ENCODE data around the gene MEX3D. TPM values are rescaled to one million over a fixed set of nuclear protein-coding genes. Genes with fewer than 3 reads are reported as not detected.

MEX3D gene
- 10 to 100 TPM; 11.6 to 20.0 (median 15.6) TPM for total RNA-seq

GRCh38 chr19:1568320-1569019 lies at the start of gene MEX3D:
Gene MEX3D (minus strand): TSS chr19:1568325. CDS start chr19:1568058, 267 bp downstream.
- no peak for TF ChIP-seq CTCF (IDR thresholded peaks at IDR 0.05)
- no peak for TF ChIP-seq POLR2A (IDR thresholded peaks at IDR 0.05)
- Histone ChIP-seq H3K36me3 (no peaks in the 10 kb centered on the region), H3K9me3 (no peaks in the 10 kb centered on the region), H3K4me3 (peak within 1 kb of the TSS; percentile 49 to 84 (median 60)), H3K27me3 (no peaks in the 10 kb centered on the region), H3K27ac (peak within 1 kb of the TSS; percentile 68 to 86 (median 80)), H3K4me1 (peaks cover 0 to 17% (median 9%) of the 10 kb centered on the region in 4 donors)
- peak; percentile 82 to 90 (median 85) for DNase-seq

- no peaks in the 10 kb centered on the region for H3K27me3 ChIP-seq
- no peak for DNase-seq
- peak overlapping the region in 1 of 4 donors; percentile 5 for H3K27ac ChIP-seq
- peaks cover 0 to 73% (median 0%) of the 10 kb centered on the region in 3 donors for H3K36me3 ChIP-seq
- no peaks in the 10 kb centered on the region for H3K9me3 ChIP-seq
- H3K4me1 ChIP-seq: peaks cover 0 to 10% (median 0%) of the 10 kb centered on the region in 4 donors
- no peak for TF ChIP-seq CTCF (IDR thresholded peaks at IDR 0.05)
- H3K4me3 ChIP-seq: no peak overlapping the region
Observed at GRCh38 chr19:1616875-1617274, 48.8 kb upstream of the MEX3D start.

GRCh38 chr19:1616396-1616795 lies 48.3 kb upstream of the MEX3D start:
- TF ChIP-seq CTCF (IDR thresholded peaks at IDR 0.05) (no peak), POLR2A (IDR thresholded peaks at IDR 0.05) (no peak)
- H3K27me3 ChIP-seq: no peaks in the 10 kb centered on the region
- no peak overlapping the region for H3K4me3 ChIP-seq
- peaks cover 0 to 74% (median 0%) of the 10 kb centered on the region in 3 donors for H3K36me3 ChIP-seq
- no peak for DNase-seq
- H3K9me3 ChIP-seq: no peaks in the 10 kb centered on the region
- peak overlapping the region in 1 of 4 donors; percentile 56 for H3K27ac ChIP-seq
- peaks cover 0 to 10% (median 0%) of the 10 kb centered on the region in 4 donors for H3K4me1 ChIP-seq

- TF ChIP-seq POLR2A (IDR thresholded peaks at IDR 0.05) (no peak), CTCF (IDR thresholded peaks at IDR 0.05) (no peak)
- Histone ChIP-seq H3K4me3 (no peak overlapping the region), H3K9me3 (no peaks in the 10 kb centered on the region), H3K4me1 (peaks cover 0 to 10% (median 0%) of the 10 kb centered on the region in 4 donors), H3K36me3 (peaks cover 0 to 75% (median 0%) of the 10 kb centered on the region in 3 donors), H3K27ac (no peak overlapping the region), H3K27me3 (no peaks in the 10 kb centered on the region)
- DNase-seq: no peak
Observed at GRCh38 chr19:1615156-1615765, 47.1 kb upstream of the MEX3D start.

- TF ChIP-seq POLR2A (IDR thresholded peaks at IDR 0.05) (no peak), CTCF (IDR thresholded peaks at IDR 0.05) (no peak)
- H3K9me3 ChIP-seq: no peaks in the 10 kb centered on the region
- no peak for DNase-seq
- peaks cover 0 to 73% (median 0%) of the 10 kb centered on the region in 3 donors for H3K36me3 ChIP-seq
- H3K4me1 ChIP-seq: peaks cover 0 to 12% (median 0%) of the 10 kb centered on the region in 4 donors
- no peak overlapping the region for H3K4me3 ChIP-seq
- H3K27me3 ChIP-seq: no peaks in the 10 kb centered on the region
- no peak overlapping the region for H3K27ac ChIP-seq
Observed at GRCh38 chr19:1613808-1614570, 45.9 kb upstream of the MEX3D start.
